WERI-Rb-1 (cell line): ENCODE data around the gene SLC29A1.

Source experiments
- DNase-seq: peaks from one replicate; pipeline ENCODE4 v3.0.0-alpha.2; 2020
- H3K27ac ChIP-seq: fragments of 250-450 bp; sonication (Bioruptor Pico); 2 replicates; pipeline ENCODE4 v1.5.1; 2020; ENCODE audit warnings: mild to moderate bottlenecking, moderate library complexity
- H3K27me3 ChIP-seq: fragments of 250-450 bp; sonication (Bioruptor Pico); 2 replicates; pipeline ENCODE4 v1.5.1; 2021; ENCODE audit warnings: mild to moderate bottlenecking, low read depth, moderate library complexity; ENCODE audit not compliant: insufficient read depth, severe bottlenecking
- H3K36me3 ChIP-seq: fragments of 250-450 bp; sonication (Bioruptor Pico); 2 replicates; pipeline ENCODE4 v1.5.1; 2020; ENCODE audit warnings: mild to moderate bottlenecking, moderate library complexity
- H3K4me3 ChIP-seq: 2 replicates; pipeline ENCODE4 v1.5.1; 2011; ENCODE audit warnings: low read depth, mild to moderate bottlenecking, control low read depth, low read length
- H3K9me3 ChIP-seq: fragments of 250-450 bp; sonication (Bioruptor Pico); 2 replicates; pipeline ENCODE4 v1.5.1; 2021; ENCODE audit warnings: mild to moderate bottlenecking, moderate library complexity; ENCODE audit not compliant: severe bottlenecking
- TF ChIP-seq, protein P1 (sequence below): IDR thresholded peaks from 2 replicates; pipeline ENCODE4 v1.5.1; 2011; ENCODE audit warnings: low read depth, mild to moderate bottlenecking, control low read depth, inconsistent platforms, low read length

Gene SLC29A1

DNA sequence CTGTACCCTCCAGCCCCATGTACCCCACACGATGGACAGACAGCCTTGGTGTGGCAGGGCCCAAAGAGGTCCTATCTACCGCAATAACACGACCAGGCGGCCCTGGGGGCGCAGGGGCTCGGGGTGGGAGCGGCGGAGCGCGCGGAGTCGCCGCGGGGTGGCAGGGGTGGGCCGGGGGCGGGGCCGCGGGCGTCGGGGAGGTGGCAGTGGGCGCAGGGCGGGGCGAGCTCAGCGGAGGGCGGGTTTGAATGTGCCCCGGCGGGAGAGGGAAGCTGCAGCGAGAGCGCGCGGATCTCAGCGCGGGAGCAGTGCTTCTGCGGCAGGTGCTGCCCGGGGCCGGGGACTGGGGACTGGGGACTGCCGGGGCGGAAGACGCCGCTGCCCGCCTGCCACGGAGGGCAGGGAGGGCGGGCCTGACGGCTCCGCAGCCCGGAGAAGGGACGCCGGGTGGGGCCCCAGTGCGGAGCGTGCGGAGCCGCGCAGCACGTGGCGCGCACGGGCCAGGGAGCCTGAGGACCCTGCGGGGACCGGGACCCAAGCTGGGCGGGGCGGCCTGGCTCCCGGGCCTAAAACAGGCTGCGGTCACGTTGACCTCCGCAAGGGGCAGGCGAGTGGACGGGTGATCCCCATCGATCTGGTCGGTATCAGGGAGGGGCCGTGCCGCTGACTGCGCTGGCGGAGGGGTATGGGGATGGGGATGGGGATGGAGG is at the start of gene SLC29A1:
TSS of gene SLC29A1 (plus strand) at position 277 of the 710 bp plus-strand sequence. CDS start 3,719 bp downstream, outside the sequence.
- Histone ChIP-seq H3K27me3 (no peaks in the 10 kb centered on the region), H3K9me3 (no peaks in the 10 kb centered on the region), H3K4me3 (peak within 1 kb of the TSS; percentile 52), H3K27ac (peak within 1 kb of the TSS; percentile 91), H3K36me3 (peaks cover 25% of the 10 kb centered on the region)
- TF ChIP-seq, protein P1, sequence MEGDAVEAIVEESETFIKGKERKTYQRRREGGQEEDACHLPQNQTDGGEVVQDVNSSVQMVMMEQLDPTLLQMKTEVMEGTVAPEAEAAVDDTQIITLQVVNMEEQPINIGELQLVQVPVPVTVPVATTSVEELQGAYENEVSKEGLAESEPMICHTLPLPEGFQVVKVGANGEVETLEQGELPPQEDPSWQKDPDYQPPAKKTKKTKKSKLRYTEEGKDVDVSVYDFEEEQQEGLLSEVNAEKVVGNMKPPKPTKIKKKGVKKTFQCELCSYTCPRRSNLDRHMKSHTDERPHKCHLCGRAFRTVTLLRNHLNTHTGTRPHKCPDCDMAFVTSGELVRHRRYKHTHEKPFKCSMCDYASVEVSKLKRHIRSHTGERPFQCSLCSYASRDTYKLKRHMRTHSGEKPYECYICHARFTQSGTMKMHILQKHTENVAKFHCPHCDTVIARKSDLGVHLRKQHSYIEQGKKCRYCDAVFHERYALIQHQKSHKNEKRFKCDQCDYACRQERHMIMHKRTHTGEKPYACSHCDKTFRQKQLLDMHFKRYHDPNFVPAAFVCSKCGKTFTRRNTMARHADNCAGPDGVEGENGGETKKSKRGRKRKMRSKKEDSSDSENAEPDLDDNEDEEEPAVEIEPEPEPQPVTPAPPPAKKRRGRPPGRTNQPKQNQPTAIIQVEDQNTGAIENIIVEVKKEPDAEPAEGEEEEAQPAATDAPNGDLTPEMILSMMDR, result peak; percentile 67
- DNase-seq, result peak; percentile 97

DNA sequence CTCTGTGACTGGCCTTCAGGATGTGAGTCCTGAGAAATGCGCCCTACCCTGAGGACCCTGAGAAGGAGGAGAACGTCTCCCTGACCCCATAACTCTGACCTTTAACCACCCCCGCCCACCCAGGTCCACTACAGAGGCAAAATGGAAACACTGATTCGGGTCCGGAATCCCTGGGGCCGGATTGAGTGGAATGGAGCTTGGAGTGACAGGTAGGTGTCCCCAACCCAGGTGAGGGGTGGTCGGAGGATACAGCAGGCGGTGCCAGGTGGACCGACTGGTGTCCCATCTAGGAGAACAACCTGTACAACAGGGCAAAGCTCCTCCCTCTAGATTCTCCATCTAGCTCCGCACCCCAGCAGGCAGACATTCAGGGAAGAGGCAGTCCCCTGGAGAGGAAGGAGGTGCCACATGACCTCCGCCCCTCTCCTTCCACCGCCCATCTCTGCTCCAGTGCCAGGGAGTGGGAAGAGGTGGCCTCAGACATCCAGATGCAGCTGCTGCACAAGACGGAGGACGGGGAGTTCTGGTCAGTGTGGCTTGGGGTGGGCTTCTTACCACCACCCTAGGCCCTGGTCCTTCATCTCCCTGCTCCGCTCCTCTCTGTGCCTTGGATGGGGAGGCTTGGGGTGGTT is 47.1 kb upstream of the SLC29A1 start:
- TF ChIP-seq, protein P1, result no peak
- Histone ChIP-seq H3K27ac (no peak overlapping the region), H3K9me3 (no peaks in the 10 kb centered on the region), H3K27me3 (no peaks in the 10 kb centered on the region), H3K36me3 (no peaks in the 10 kb centered on the region), H3K4me3 (no peak overlapping the region)
- DNase-seq, result no peak

DNA sequence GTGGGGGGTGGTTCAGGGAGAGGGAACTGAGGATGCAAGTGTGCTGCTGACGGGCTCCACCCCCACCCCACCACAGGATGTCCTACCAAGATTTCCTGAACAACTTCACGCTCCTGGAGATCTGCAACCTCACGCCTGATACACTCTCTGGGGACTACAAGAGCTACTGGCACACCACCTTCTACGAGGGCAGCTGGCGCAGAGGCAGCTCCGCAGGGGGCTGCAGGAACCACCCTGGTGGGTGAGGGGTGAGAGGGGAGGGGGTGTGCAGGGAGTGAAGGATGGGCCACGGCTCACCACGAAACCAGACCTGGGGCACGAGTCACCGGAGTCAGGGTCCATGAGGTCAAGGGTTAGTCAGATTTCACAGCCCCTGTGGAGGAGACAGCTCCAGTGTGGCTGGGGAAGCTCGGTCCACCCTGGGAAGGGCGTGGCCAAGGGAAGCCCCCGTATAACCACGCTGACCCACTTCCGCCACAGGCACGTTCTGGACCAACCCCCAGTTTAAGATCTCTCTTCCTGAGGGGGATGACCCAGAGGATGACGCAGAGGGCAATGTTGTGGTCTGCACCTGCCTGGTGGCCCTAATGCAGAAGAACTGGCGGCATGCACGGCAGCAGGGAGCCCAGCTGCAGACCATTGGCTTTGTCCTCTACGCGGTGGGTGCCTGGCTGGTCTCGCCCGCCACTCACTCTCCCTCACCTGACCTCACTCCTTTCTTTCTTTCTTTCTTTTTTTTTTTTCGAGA is 46.5 kb upstream of the SLC29A1 start:
- Histone ChIP-seq H3K9me3 (no peaks in the 10 kb centered on the region), H3K36me3 (no peaks in the 10 kb centered on the region), H3K27ac (no peak overlapping the region), H3K4me3 (no peak overlapping the region), H3K27me3 (no peaks in the 10 kb centered on the region)
- TF ChIP-seq, protein P1, result no peak
- DNase-seq, result no peak

DNA sequence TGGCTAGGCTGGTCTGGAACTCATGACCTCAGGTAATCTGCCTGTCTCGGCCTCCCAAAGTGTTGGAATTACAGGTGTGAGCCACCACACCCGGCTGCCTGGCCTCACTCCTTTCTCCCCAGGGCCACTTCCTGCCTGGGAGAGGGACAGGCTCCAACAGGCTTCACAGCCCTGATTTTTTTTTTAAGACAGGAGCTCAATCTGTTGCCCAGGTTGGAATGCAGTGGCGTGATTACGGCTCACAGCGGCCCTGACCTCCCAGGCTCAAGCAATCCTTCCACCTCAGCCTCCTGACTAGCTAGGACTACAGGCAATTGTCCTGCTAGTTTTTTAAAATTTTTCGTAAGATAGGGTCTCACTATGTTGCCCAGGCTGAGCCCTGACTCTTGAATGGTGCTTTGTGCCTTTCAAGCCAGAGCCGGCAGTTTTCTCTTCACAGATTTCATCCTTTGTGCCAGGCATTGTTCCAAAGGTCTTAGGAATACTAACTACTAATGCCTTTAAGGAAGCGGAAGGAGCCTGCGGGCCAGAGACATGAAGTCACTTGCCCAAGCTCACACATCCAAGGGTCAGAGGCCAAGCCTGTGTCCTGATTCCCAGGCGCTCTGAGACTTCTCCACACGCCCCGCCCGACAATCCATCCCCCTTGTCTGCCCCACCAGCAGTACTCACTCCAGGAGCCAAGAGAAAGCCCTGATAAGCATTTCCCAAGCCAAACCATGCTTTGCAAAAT is 45.5 kb upstream of the SLC29A1 start:
- Histone ChIP-seq H3K36me3 (no peaks in the 10 kb centered on the region), H3K9me3 (no peaks in the 10 kb centered on the region), H3K27ac (no peak overlapping the region), H3K27me3 (no peaks in the 10 kb centered on the region), H3K4me3 (no peak overlapping the region)
- DNase-seq, result no peak
- TF ChIP-seq, protein P1, result no peak

DNA sequence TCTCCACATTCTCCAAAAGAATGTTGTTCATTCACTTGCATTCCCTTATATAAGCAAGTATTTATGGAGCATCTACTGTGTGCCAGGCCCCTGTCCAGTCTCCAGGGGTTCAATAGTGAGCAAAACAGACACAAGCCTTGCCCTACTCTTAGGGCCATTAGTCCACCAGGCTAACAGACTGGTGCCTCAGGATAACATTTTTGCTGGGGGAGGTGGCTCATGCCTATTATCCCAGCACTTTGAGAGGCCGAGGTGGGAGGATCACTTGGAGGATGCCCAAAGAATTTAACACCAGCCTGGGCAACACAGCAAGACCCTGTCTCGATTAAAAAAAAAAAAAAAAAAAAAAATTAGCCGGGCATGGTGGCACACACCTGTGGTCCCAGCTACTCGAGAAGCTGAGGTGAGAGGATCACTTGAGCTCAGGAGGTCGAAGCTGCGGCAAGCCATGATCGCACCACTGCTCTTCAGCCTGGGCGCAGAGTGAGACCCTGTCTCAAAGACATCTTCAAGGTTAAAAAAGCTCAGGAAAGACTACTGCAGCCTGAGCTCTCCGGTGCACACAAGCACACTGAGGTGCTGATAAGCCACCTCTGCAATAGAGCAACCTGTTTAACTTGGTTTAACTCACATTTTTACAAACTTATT is 44.8 kb upstream of the SLC29A1 start:
- no peaks in the 10 kb centered on the region for H3K27me3 ChIP-seq
- DNase-seq, result no peak
- H3K9me3 ChIP-seq, result no peaks in the 10 kb centered on the region
- TF ChIP-seq, protein P1, result no peak
- no peak overlapping the region for H3K4me3 ChIP-seq
- no peak overlapping the region for H3K27ac ChIP-seq
- no peaks in the 10 kb centered on the region for H3K36me3 ChIP-seq
